Keratinocyte (primary cell): ENCODE measurements around the gene ENPP3. TPM values are rescaled to one million over a fixed set of nuclear protein-coding genes. Genes with fewer than 3 reads are reported as not detected.

Source experiments
- DNase-seq: peaks from one replicate; pipeline ENCODE4 v3.0.0-alpha.2; 2011; ENCODE audit warnings: low read depth, missing footprints, low spot score
- FAIRE-seq: peaks from 2 replicates; lab custom pipeline; 2011; peaks lifted over from hg19 to GRCh38; lab: Jason Lieb, UNC
- H2AFZ ChIP-seq: 2 replicates; pipeline ENCODE4 v1.6.0; 2012; ENCODE audit warnings: low read length, control low read depth, inconsistent platforms; ENCODE audit not compliant: control insufficient read depth
- H3K27ac ChIP-seq: 2 replicates; pipeline ENCODE4 v1.5.1; 2011; ENCODE audit warnings: low read length; ENCODE audit not compliant: control insufficient read depth, insufficient read depth
- H3K27me3 ChIP-seq: 3 replicates; pipeline ENCODE4 v1.6.0; 2011; ENCODE audit warnings: low read length; ENCODE audit not compliant: control insufficient read depth, insufficient read depth; ENCODE audit errors: extremely low read depth
- H3K36me3 ChIP-seq, 2 experiments: 2 replicates in 1 of 2; 3 replicates in 1 of 2; pipeline ENCODE4 v1.5.1; 2011; ENCODE audit warnings: low read length in 2 of 2, mild to moderate bottlenecking in 1 of 2; ENCODE audit not compliant: control insufficient read depth in 2 of 2, insufficient read depth in 2 of 2; ENCODE audit errors: extremely low read depth in 1 of 2
- H3K4me1 ChIP-seq: 3 replicates; pipeline ENCODE4 v1.5.1; 2011; ENCODE audit warnings: low read length; ENCODE audit not compliant: control insufficient read depth, insufficient read depth; ENCODE audit errors: extremely low read depth
- H3K4me2 ChIP-seq: 3 replicates; pipeline ENCODE4 v1.6.0; 2011; ENCODE audit warnings: low read depth, low read length; ENCODE audit not compliant: control insufficient read depth, insufficient read depth; ENCODE audit errors: extremely low read depth
- H3K4me3 ChIP-seq, 3 experiments: fragments of 200-600 bp in 1 of 3; sonication (generic) in 1 of 3; 2 replicates in 2 of 3; 3 replicates in 1 of 3; pipeline ENCODE4 v1.5.1; 2011 to 2016; ENCODE audit warnings: low read length in 3 of 3, mild to moderate bottlenecking in 3 of 3, control low read depth in 2 of 3, inconsistent platforms in 1 of 3, low read depth in 1 of 3, mixed read lengths in 1 of 3, mixed run types in 1 of 3, moderate library complexity in 1 of 3; ENCODE audit not compliant: control insufficient read depth in 2 of 3, insufficient read depth in 2 of 3; ENCODE audit errors: extremely low read depth in 1 of 3
- H3K79me2 ChIP-seq: 2 replicates; pipeline ENCODE4 v1.6.0; 2012; ENCODE audit warnings: low read length; ENCODE audit not compliant: control insufficient read depth, insufficient read depth
- H3K9ac ChIP-seq: 3 replicates; pipeline ENCODE4 v1.6.0; 2011; ENCODE audit warnings: low read length; ENCODE audit not compliant: control insufficient read depth, insufficient read depth; ENCODE audit errors: extremely low read depth
- H3K9me1 ChIP-seq: 3 replicates; pipeline ENCODE4 v1.6.0; 2011; ENCODE audit warnings: low read length; ENCODE audit not compliant: control insufficient read depth, insufficient read depth; ENCODE audit errors: extremely low read depth
- H3K9me3 ChIP-seq: 2 replicates; pipeline ENCODE4 v1.5.1; 2012; ENCODE audit warnings: low read depth, low read length; ENCODE audit not compliant: control insufficient read depth
- H4K20me1 ChIP-seq: 3 replicates; pipeline ENCODE4 v1.6.0; 2011; ENCODE audit warnings: low read length; ENCODE audit not compliant: control insufficient read depth, insufficient read depth; ENCODE audit errors: extremely low read depth
- EZH2 ChIP-seq: IDR thresholded peaks from one replicate; pipeline ENCODE4 v1.6.1; 2012; ENCODE audit warnings: inconsistent platforms, mild to moderate bottlenecking, low read length, moderate library complexity
- dilution Hi-C: fragments of 300-500 bp; cut with MboI; formaldehyde crosslinking; loops from one replicate; pipeline ENCODE4 v1.7.0; 2020; ENCODE audit warnings: low sequenced_read_pairs; ENCODE audit not compliant: extremely low pct_ligation_motif_present
- polyA plus RNA-seq, 5 experiments: library from polyadenylated mRNA; depleted of rRNA in 3 of 5; stranded (reverse) in 3 of 5; stranded (forward) in 1 of 5; unstranded in 1 of 5; fragments of >200 nt; gene quantifications; 1 replicate in 1 of 5; 2 replicates in 3 of 5; 3 replicates in 1 of 5; pipeline versions ENCODE4 v1.2.1 to v1.2.3, GENCODE V29; 2011 to 2012; ENCODE audit warnings: missing spikeins in 2 of 5, low read depth in 1 of 5, low replicate concordance in 1 of 5
- TF ChIP-seq, protein P1 (sequence below), 3 experiments: IDR thresholded peaks in 1 of 3; conservative IDR thresholded peaks in 1 of 3; optimal IDR thresholded peaks in 1 of 3; 2 replicates in 2 of 3; 3 replicates in 1 of 3; pipeline versions ENCODE3 to v1.5.1; 2011; ENCODE audit warnings: low read length in 3 of 3, mild to moderate bottlenecking in 3 of 3, moderate library complexity in 2 of 3, control low read depth in 1 of 3, inconsistent platforms in 1 of 3; ENCODE audit not compliant: insufficient read depth in 2 of 3; ENCODE audit errors: extremely low read depth in 1 of 3

Gene ENPP3
- polyA plus RNA-seq, 1 donor (not counting 4 experiments of a cell fraction or from before 2014, with no cell fraction given) = not detected

GRCh38 chr6:131736811-131737210, 99.7 kb downstream of the ENPP3 start:
- H3K79me2 ChIP-seq = no peaks in the 10 kb centered on the region

DNA sequence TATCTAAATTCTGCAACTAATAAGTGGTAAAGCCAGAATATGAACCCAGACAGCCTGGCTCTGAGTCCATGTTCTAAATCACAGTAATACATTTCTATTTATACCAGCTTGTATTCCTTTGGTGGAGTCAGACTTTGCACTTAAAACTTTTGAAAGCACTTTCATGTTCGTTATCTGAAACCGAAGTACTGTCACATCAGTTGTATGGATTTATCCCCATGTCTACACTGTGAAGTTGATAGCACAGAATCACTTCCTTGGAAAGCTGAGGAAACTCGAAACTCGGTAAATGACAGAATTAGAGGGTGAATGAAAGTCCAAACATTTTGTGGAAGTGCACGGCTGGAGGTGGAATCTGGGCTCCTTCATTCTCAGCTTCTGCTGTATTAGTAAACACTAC, 102.0 kb downstream of the ENPP3 start:
- H2AFZ ChIP-seq = no peak overlapping the region

More at GRCh38 chr6:131736811-131737210, 99.7 kb downstream of the ENPP3 start:
- no peak overlapping the region for H3K9ac ChIP-seq
- H3K4me1 ChIP-seq = no peaks in the 10 kb centered on the region
- no peaks in the 10 kb centered on the region for H4K20me1 ChIP-seq
- TF ChIP-seq, protein P1, sequence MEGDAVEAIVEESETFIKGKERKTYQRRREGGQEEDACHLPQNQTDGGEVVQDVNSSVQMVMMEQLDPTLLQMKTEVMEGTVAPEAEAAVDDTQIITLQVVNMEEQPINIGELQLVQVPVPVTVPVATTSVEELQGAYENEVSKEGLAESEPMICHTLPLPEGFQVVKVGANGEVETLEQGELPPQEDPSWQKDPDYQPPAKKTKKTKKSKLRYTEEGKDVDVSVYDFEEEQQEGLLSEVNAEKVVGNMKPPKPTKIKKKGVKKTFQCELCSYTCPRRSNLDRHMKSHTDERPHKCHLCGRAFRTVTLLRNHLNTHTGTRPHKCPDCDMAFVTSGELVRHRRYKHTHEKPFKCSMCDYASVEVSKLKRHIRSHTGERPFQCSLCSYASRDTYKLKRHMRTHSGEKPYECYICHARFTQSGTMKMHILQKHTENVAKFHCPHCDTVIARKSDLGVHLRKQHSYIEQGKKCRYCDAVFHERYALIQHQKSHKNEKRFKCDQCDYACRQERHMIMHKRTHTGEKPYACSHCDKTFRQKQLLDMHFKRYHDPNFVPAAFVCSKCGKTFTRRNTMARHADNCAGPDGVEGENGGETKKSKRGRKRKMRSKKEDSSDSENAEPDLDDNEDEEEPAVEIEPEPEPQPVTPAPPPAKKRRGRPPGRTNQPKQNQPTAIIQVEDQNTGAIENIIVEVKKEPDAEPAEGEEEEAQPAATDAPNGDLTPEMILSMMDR (optimal IDR thresholded peaks at IDR 0.05 in 1 of 3, IDR thresholded peaks at IDR 0.05 in 1 of 3, conservative IDR thresholded peaks at IDR 0.05 in 1 of 3; ENCODE audit: extremely low read depth in 1 of 3, insufficient read depth in 2 of 3, low read length in 3 of 3) = no peak
- no peak for TF ChIP-seq EZH2
- no peak overlapping the region for H3K4me2 ChIP-seq
- no peaks in the 10 kb centered on the region for H3K9me3 ChIP-seq
- no peak for FAIRE-seq
- no peak overlapping the region for H2AFZ ChIP-seq
- DNase-seq = no peak
- no peaks in the 10 kb centered on the region for H3K9me1 ChIP-seq
- no peaks in the 10 kb centered on the region for H3K27me3 ChIP-seq
- dilution Hi-C loops = no loop called here
- H3K27ac ChIP-seq = no peak overlapping the region
- no peaks in the 10 kb centered on the region for H3K36me3 ChIP-seq
- no peak overlapping the region for H3K4me3 ChIP-seq

More for the DNA sequence above, 102.0 kb downstream of the ENPP3 start:
- Histone ChIP-seq H4K20me1 (no peaks in the 10 kb centered on the region), H3K4me3 (no peak overlapping the region), H3K9me1 (no peaks in the 10 kb centered on the region), H3K36me3 (no peaks in the 10 kb centered on the region), H3K4me1 (no peaks in the 10 kb centered on the region), H3K4me2 (no peak overlapping the region), H3K79me2 (no peaks in the 10 kb centered on the region), H3K9me3 (no peaks in the 10 kb centered on the region), H3K27me3 (no peaks in the 10 kb centered on the region), H3K27ac (no peak overlapping the region), H3K9ac (no peak overlapping the region)
- no peak for FAIRE-seq
- TF ChIP-seq, protein P1 (optimal IDR thresholded peaks at IDR 0.05 in 1 of 3, IDR thresholded peaks at IDR 0.05 in 1 of 3, conservative IDR thresholded peaks at IDR 0.05 in 1 of 3; ENCODE audit: extremely low read depth in 1 of 3, insufficient read depth in 2 of 3, low read length in 3 of 3) = no peak
- dilution Hi-C loops = no loop called here
- DNase-seq = no peak
